Neuronal stem cell (in vitro differentiated cells): ENCODE measurements around the gene ARHGAP32. TPM values are rescaled to one million over a fixed set of nuclear protein-coding genes. Genes with fewer than 3 reads are reported as not detected.

Source experiments
- DNase-seq: peaks from one replicate; pipeline ENCODE4 v3.0.0-alpha.2; 2013; ENCODE audit warnings: low spot score
- H2AFZ ChIP-seq: one replicate; pipeline ENCODE4 v1.6.1; 2013; ENCODE audit warnings: mild to moderate bottlenecking, low read length, inconsistent platforms
- H2AK5ac ChIP-seq: 2 replicates; pipeline ENCODE4 v1.6.1; 2013; ENCODE audit warnings: low read depth, mild to moderate bottlenecking, inconsistent platforms, low read length, moderate library complexity, mixed read lengths
- H2BK120ac ChIP-seq: 2 replicates; pipeline ENCODE4 v1.6.1; 2013; ENCODE audit warnings: low read depth, mild to moderate bottlenecking, inconsistent platforms, low read length, moderate library complexity, mixed read lengths
- H2BK12ac ChIP-seq: one replicate; pipeline ENCODE4 v1.6.1; 2013; ENCODE audit warnings: low read length, inconsistent platforms
- H2BK15ac ChIP-seq: 2 replicates; pipeline ENCODE4 v1.6.1; 2013; ENCODE audit warnings: mild to moderate bottlenecking, low read length, inconsistent platforms, mixed read lengths
- H2BK5ac ChIP-seq: one replicate; pipeline ENCODE4 v1.6.1; 2013; ENCODE audit warnings: inconsistent platforms, mild to moderate bottlenecking, low read length, moderate library complexity
- H3K14ac ChIP-seq: one replicate; pipeline ENCODE4 v1.6.1; 2013; ENCODE audit warnings: low read length, inconsistent platforms
- H3K18ac ChIP-seq: 2 replicates; pipeline ENCODE4 v1.6.1; 2013; ENCODE audit warnings: low read length, inconsistent platforms
- H3K23ac ChIP-seq: 2 replicates; pipeline ENCODE4 v1.6.1; 2013; ENCODE audit warnings: low read depth, mild to moderate bottlenecking, mixed read lengths, low read length, inconsistent platforms; ENCODE audit not compliant: poor library complexity
- H3K27ac ChIP-seq: replicated peaks from 3 replicates; pipeline ENCODE4 v1.5.1; 2013; ENCODE audit warnings: low read length, inconsistent platforms
- H3K27me3 ChIP-seq, 3 experiments: 2 replicates each; pipeline ENCODE4 v1.6.1; 2013; ENCODE audit warnings: low read length in 3 of 3, mild to moderate bottlenecking in 2 of 3, inconsistent platforms in 1 of 3, low read depth in 1 of 3, mixed read lengths in 1 of 3, moderate library complexity in 1 of 3; ENCODE audit not compliant: control insufficient read depth in 3 of 3, insufficient read depth in 3 of 3
- H3K36me3 ChIP-seq, 2 donors: replicated peaks in 1 of 2; 2 replicates each; pipeline ENCODE4 v1.6.1; 2013; ENCODE audit warnings: low read length in 2 of 2; ENCODE audit not compliant: control insufficient read depth in 2 of 2, insufficient read depth in 2 of 2
- H3K4ac ChIP-seq: 2 replicates; pipeline ENCODE4 v1.6.1; 2013; ENCODE audit warnings: inconsistent platforms, mild to moderate bottlenecking, low read length, moderate library complexity
- H3K4me1 ChIP-seq, 2 donors: 1 replicate in 1 of 2; 2 replicates in 1 of 2; pipeline ENCODE4 v1.6.1; 2013; ENCODE audit warnings: low read length in 2 of 2, low read depth in 1 of 2; ENCODE audit not compliant: control insufficient read depth in 2 of 2, insufficient read depth in 1 of 2
- H3K4me2 ChIP-seq: one replicate; pipeline ENCODE4 v1.6.1; 2013; ENCODE audit warnings: mild to moderate bottlenecking, low read length, inconsistent platforms; ENCODE audit not compliant: insufficient read depth, poor library complexity, severe bottlenecking
- H3K4me3 ChIP-seq, 2 donors: 2 replicates each; pipeline ENCODE4 v1.5.1; 2013; ENCODE audit warnings: low read length in 2 of 2, mild to moderate bottlenecking in 2 of 2, inconsistent platforms in 1 of 2, moderate library complexity in 1 of 2
- H3K79me1 ChIP-seq: one replicate; pipeline ENCODE4 v1.6.1; 2013; ENCODE audit warnings: low read depth, mild to moderate bottlenecking, inconsistent platforms, low read length, moderate library complexity
- H3K9ac ChIP-seq: one replicate; pipeline ENCODE4 v1.6.1; 2013; ENCODE audit warnings: mild to moderate bottlenecking, low read depth, low read length, inconsistent platforms; ENCODE audit not compliant: poor library complexity
- H3K9me3 ChIP-seq, 2 donors: replicated peaks in 1 of 2; 2 replicates each; pipeline versions ENCODE3 to v1.6.1; 2013; ENCODE audit warnings: low read length in 2 of 2, mild to moderate bottlenecking in 2 of 2, inconsistent platforms in 1 of 2, low read depth in 1 of 2, mixed read lengths in 1 of 2, moderate library complexity in 1 of 2; ENCODE audit not compliant: control insufficient read depth in 2 of 2, insufficient read depth in 1 of 2
- H4K8ac ChIP-seq: one replicate; pipeline ENCODE4 v1.6.1; 2013; ENCODE audit warnings: low read depth, mild to moderate bottlenecking, inconsistent platforms, low read length, moderate library complexity
- H4K91ac ChIP-seq: one replicate; pipeline ENCODE4 v1.6.1; 2013; ENCODE audit warnings: low read length, low read depth, mild to moderate bottlenecking, inconsistent platforms; ENCODE audit not compliant: poor library complexity
- WGBS, 2 donors: extraction: QIAGEN DNeasy Blood & Tissue Kit; methylation state at CpG; one replicate each; pipeline ENCODE4 v1.1.7; 2013; ENCODE audit warnings: missing lambda C conversion rate in 2 of 2, mixed read lengths in 1 of 2; ENCODE audit not compliant: insufficient read length in 2 of 2, insufficient replicate concordance in 1 of 2; ENCODE audit errors: extremely low coverage in 2 of 2; 5-methylcytosine and 5-hydroxymethylcytosine counted together
- polyA plus RNA-seq, 2 experiments: library from polyadenylated mRNA; stranded (reverse); fragments of 200-250 nt; gene quantifications; one replicate each; pipeline ENCODE4 v1.2.3, GENCODE V29; 2013

ARHGAP32 gene
- polyA plus RNA-seq (2013, experiment 1 of 2) = 9.0 TPM
- polyA plus RNA-seq (2013, experiment 2 of 2) = 9.1 TPM

- H3K36me3 ChIP-seq = no peaks in the 10 kb centered on the region
- no CpG with 5 or more reads among the region's 2 CpGs for whole genome bisulfite sequencing, 2 donors
- H2BK120ac ChIP-seq = no peak within 1 kb of the TSS
- no peak within 1 kb of the TSS for H2BK5ac ChIP-seq
- H3K9ac ChIP-seq = no peak within 1 kb of the TSS
- H3K4me2 ChIP-seq = no peak within 1 kb of the TSS
- H4K8ac ChIP-seq = no peak within 1 kb of the TSS
- no peak for DNase-seq
- no peak within 1 kb of the TSS for H3K4me3 ChIP-seq
- H3K27ac ChIP-seq = no peak within 1 kb of the TSS
- H3K79me1 ChIP-seq = no peaks in the 10 kb centered on the region
- no peak within 1 kb of the TSS for H2AK5ac ChIP-seq
- no peaks in the 10 kb centered on the region for H3K9me3 ChIP-seq
- no peaks in the 10 kb centered on the region for H3K27me3 ChIP-seq
- no peak within 1 kb of the TSS for H2BK12ac ChIP-seq
- H3K4ac ChIP-seq = no peak within 1 kb of the TSS
- H3K4me1 ChIP-seq = peaks cover 2 to 6% of the 10 kb centered on the region in 2 donors
- H3K23ac ChIP-seq = no peak within 1 kb of the TSS
- H3K14ac ChIP-seq = no peak within 1 kb of the TSS
- no peak within 1 kb of the TSS for H2AFZ ChIP-seq
- H2BK15ac ChIP-seq = no peak within 1 kb of the TSS
- H4K91ac ChIP-seq = no peak within 1 kb of the TSS
- H3K18ac ChIP-seq = no peak within 1 kb of the TSS
Observed at GRCh38 chr11:129192150-129192549, at the start of gene ARHGAP32. Gene ARHGAP32, minus strand, starts transcription at chr11:129192325. Its CDS starts 127 bp downstream, at chr11:129192198.

- H3K9me3 ChIP-seq = peaks cover 0 to 15% of the 10 kb centered on the region in 2 donors
- H3K18ac ChIP-seq = no peak overlapping the region
- H3K27ac ChIP-seq = no peak overlapping the region
- H2BK12ac ChIP-seq = no peak overlapping the region
- no peaks in the 10 kb centered on the region for H3K4me1 ChIP-seq
- no peak overlapping the region for H3K14ac ChIP-seq
- H3K4me3 ChIP-seq = no peak overlapping the region
- H3K9ac ChIP-seq = no peak overlapping the region
- H4K8ac ChIP-seq = no peak overlapping the region
- no peaks in the 10 kb centered on the region for H3K79me1 ChIP-seq
- peaks cover 0 to 15% of the 10 kb centered on the region in 2 donors for H3K36me3 ChIP-seq
- H2AK5ac ChIP-seq = no peak overlapping the region
- no peak overlapping the region for H2AFZ ChIP-seq
- no peak overlapping the region for H3K4me2 ChIP-seq
- H3K27me3 ChIP-seq = no peaks in the 10 kb centered on the region
- DNase-seq = no peak
- no peak overlapping the region for H2BK15ac ChIP-seq
- H2BK120ac ChIP-seq = no peak overlapping the region
- H2BK5ac ChIP-seq = no peak overlapping the region
- H3K4ac ChIP-seq = no peak overlapping the region
- H4K91ac ChIP-seq = no peak overlapping the region
- WGBS, 2 donors = no CpG with 5 or more reads among the region's 2 CpGs
- H3K23ac ChIP-seq = no peak overlapping the region
Observed at GRCh38 chr11:129239207-129239606, 47.1 kb upstream of the ARHGAP32 start.

GRCh38 chr11:129237880-129238638 is 45.9 kb upstream of the ARHGAP32 start:
- H3K4me1 ChIP-seq = no peaks in the 10 kb centered on the region
- no peak overlapping the region for H2BK12ac ChIP-seq
- H3K36me3 ChIP-seq = peaks cover 0 to 15% of the 10 kb centered on the region in 2 donors
- H3K23ac ChIP-seq = no peak overlapping the region
- no peak overlapping the region for H3K9ac ChIP-seq
- no peak overlapping the region for H2AK5ac ChIP-seq
- no peak overlapping the region for H3K4me2 ChIP-seq
- no peak overlapping the region for H2BK15ac ChIP-seq
- H3K9me3 ChIP-seq = peaks cover 0 to 15% of the 10 kb centered on the region in 2 donors
- no peak overlapping the region for H3K14ac ChIP-seq
- H4K91ac ChIP-seq = no peak overlapping the region
- no peak overlapping the region for H2BK120ac ChIP-seq
- no peak overlapping the region for H3K27ac ChIP-seq
- H3K79me1 ChIP-seq = no peaks in the 10 kb centered on the region
- no CpG with 5 or more reads among the region's 3 CpGs for WGBS, 2 donors
- DNase-seq = no peak
- H2BK5ac ChIP-seq = no peak overlapping the region
- no peak overlapping the region for H3K4me3 ChIP-seq
- no peaks in the 10 kb centered on the region for H3K27me3 ChIP-seq
- H2AFZ ChIP-seq = no peak overlapping the region
- no peak overlapping the region for H4K8ac ChIP-seq
- no peak overlapping the region for H3K18ac ChIP-seq
- H3K4ac ChIP-seq = no peak overlapping the region

- Histone ChIP-seq H4K91ac (no peak overlapping the region), H2AK5ac (no peak overlapping the region), H2AFZ (no peak overlapping the region), H3K9ac (no peak overlapping the region), H3K79me1 (no peaks in the 10 kb centered on the region), H2BK12ac (no peak overlapping the region), H3K4me2 (no peak overlapping the region), H3K9me3 (peaks cover 2 to 15% of the 10 kb centered on the region in 2 donors), H3K18ac (no peak overlapping the region), H3K27me3 (no peaks in the 10 kb centered on the region), H3K14ac (no peak overlapping the region), H3K27ac (no peak overlapping the region), H2BK15ac (no peak overlapping the region), H2BK120ac (no peak overlapping the region), H2BK5ac (no peak overlapping the region), H3K4ac (no peak overlapping the region), H3K4me1 (no peaks in the 10 kb centered on the region), H4K8ac (no peak overlapping the region), H3K23ac (no peak overlapping the region), H3K36me3 (peaks cover 1 to 15% of the 10 kb centered on the region in 2 donors), H3K4me3 (no peak overlapping the region)
- no CpG with 5 or more reads among the region's 4 CpGs for WGBS, 2 donors
- DNase-seq = no peak
Observed at GRCh38 chr11:129237456-129237855, 45.3 kb upstream of the ARHGAP32 start.
